Nephron progenitor cell (in vitro differentiated cells): ENCODE results near the gene RGS6.

Source experiments
- DNase-seq: peaks from one replicate; pipeline ENCODE4 v3.0.0; 2021
- H3K27ac Mint-ChIP-seq: 2 replicates; pipeline ENCODE4 v1.8.0; 2021; ENCODE audit warnings: mild to moderate bottlenecking, moderate library complexity, mixed read lengths
- H3K27me3 Mint-ChIP-seq: 2 replicates; pipeline ENCODE4 v1.8.0; 2021; ENCODE audit warnings: mild to moderate bottlenecking, low read depth, mixed read lengths; ENCODE audit not compliant: poor library complexity
- H3K36me3 Mint-ChIP-seq: 2 replicates; pipeline ENCODE4 v1.8.0; 2021; ENCODE audit warnings: low read depth, mixed read lengths
- H3K4me1 Mint-ChIP-seq: 2 replicates; pipeline ENCODE4 v1.8.0; 2021; ENCODE audit warnings: mixed read lengths
- H3K4me3 Mint-ChIP-seq: 2 replicates; pipeline ENCODE4 v1.8.0; 2021; ENCODE audit warnings: mild to moderate bottlenecking, moderate library complexity, mixed read lengths
- H3K9me3 Mint-ChIP-seq: 2 replicates; pipeline ENCODE4 v1.8.0; 2021; ENCODE audit warnings: mild to moderate bottlenecking, moderate library complexity, mixed read lengths
- TF ChIP-seq, protein P1 (sequence below): fragments of 200-600 bp; sonication (generic); IDR thresholded peaks from 2 replicates; pipeline ENCODE4 v1.5.0; 2021; ENCODE audit warnings: antibody characterized with exemption

RGS6 gene

DNA sequence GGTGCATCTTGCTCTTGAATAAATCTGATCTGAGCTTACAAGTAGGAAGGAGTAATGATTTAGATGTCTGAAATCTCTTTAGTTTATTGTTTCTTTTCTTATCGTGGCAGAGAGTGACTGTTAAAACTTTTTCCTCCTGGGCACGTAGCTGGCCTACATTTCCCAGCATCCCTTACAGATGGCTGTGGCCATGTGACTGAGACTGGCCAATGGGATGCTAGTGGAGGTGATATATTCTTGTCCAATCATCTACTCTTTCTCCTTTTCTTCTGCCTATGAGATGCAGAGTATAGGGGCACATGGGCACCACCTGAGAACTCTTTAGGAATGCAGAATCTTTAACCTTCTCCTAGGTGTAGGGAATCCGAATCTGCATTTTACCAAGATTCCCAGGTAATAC lies 237.3 kb downstream of the RGS6 start:
- Mint-ChIP-seq H3K9me3 (no peaks in the 10 kb centered on the region), H3K36me3 (no peaks in the 10 kb centered on the region)

DNA sequence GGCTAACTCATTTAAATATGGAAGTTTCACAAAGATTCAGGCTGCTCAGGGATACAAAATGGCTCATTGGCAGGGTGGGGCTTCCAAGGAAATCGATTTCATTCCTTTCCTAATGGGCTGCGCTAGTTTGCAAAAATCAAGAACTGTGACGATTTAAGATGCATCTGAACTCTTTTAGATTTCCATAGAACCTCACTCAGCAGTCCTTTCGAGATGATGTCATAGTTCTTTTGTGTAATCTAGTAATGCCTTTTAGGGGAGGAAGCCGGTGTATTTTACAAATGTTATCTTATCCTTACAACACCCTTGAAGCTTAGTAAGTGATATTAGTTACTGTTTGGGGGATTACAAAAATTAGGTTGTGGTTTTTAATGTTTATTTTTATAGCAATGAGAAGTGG lies 239.8 kb downstream of the RGS6 start:
- Mint-ChIP-seq H3K4me1 (no peaks in the 10 kb centered on the region), H3K27me3 (peaks cover 11% of the 10 kb centered on the region), H3K4me3 (no peak overlapping the region), H3K27ac (no peak overlapping the region), H3K9me3 (no peaks in the 10 kb centered on the region), H3K36me3 (no peaks in the 10 kb centered on the region)
- DNase-seq, result no peak
- TF ChIP-seq, protein P1, sequence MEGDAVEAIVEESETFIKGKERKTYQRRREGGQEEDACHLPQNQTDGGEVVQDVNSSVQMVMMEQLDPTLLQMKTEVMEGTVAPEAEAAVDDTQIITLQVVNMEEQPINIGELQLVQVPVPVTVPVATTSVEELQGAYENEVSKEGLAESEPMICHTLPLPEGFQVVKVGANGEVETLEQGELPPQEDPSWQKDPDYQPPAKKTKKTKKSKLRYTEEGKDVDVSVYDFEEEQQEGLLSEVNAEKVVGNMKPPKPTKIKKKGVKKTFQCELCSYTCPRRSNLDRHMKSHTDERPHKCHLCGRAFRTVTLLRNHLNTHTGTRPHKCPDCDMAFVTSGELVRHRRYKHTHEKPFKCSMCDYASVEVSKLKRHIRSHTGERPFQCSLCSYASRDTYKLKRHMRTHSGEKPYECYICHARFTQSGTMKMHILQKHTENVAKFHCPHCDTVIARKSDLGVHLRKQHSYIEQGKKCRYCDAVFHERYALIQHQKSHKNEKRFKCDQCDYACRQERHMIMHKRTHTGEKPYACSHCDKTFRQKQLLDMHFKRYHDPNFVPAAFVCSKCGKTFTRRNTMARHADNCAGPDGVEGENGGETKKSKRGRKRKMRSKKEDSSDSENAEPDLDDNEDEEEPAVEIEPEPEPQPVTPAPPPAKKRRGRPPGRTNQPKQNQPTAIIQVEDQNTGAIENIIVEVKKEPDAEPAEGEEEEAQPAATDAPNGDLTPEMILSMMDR, result no peak

More for the DNA sequence above, 237.3 kb downstream of the RGS6 start:
- Mint-ChIP-seq H3K27me3 (peaks cover 6% of the 10 kb centered on the region), H3K27ac (no peak overlapping the region), H3K4me3 (no peak overlapping the region), H3K4me1 (no peaks in the 10 kb centered on the region)
- TF ChIP-seq, protein P1, result no peak
- no peak for DNase-seq

DNA sequence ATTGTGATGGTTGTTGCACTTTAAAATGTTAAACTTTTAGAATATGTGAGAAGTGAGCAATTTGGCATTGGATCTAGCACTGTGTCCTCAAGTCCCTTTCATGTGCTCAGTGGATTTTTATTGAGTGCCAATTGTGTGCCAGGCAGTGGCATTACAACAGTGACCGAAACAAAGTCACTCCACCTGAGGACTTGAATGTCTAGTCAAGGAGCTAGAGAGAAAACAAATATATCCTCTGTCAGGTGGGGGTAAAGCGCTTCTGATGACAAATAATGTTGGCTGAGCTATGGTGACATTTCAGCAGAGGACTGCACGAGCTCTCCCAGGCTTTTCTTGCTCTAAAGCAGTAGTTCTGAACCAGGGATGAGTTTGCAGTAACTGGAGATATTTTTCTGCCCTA lies 240.4 kb downstream of the RGS6 start:
- no peak overlapping the region for H3K27ac Mint-ChIP-seq
- H3K4me3 Mint-ChIP-seq, result no peak overlapping the region
- TF ChIP-seq, protein P1, result no peak
- H3K4me1 Mint-ChIP-seq, result no peaks in the 10 kb centered on the region
- peaks cover 15% of the 10 kb centered on the region for H3K27me3 Mint-ChIP-seq
- H3K9me3 Mint-ChIP-seq, result no peaks in the 10 kb centered on the region
- no peaks in the 10 kb centered on the region for H3K36me3 Mint-ChIP-seq
- DNase-seq, result no peak

DNA sequence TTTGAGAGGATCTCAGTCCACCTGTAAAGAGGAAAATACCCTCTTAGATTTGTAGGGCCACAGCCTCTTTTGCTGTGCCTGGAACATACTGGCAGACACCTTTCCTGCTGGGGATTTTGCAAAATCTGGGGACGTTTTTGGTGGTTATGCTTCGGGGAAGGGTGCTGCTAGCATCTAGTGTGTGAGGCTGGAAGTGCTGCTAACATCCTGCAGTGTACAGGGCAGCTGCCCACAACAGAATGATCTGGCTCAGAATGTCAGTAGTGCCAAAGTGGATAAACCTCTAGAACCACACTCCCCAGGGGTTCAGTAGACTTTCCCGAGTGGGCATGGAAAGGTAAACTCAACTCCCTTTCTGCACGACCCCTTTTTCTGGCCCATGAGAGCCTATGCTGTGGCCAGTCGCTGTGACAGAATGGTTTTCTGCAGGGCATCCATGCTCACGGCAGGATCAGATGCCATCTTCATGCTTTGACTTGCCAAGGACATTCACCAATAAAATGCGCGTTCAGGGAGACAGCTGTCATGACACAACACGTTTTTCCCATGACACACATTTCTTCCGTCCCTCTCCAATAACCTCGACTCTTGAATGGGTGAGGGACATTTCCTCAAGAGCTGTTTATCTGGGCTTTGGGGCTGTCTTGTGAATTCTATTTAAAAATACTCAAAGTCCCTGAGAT lies 240.9 kb downstream of the RGS6 start:
- TF ChIP-seq, protein P1, result no peak
- Mint-ChIP-seq H3K36me3 (no peaks in the 10 kb centered on the region), H3K27ac (no peak overlapping the region)

DNA sequence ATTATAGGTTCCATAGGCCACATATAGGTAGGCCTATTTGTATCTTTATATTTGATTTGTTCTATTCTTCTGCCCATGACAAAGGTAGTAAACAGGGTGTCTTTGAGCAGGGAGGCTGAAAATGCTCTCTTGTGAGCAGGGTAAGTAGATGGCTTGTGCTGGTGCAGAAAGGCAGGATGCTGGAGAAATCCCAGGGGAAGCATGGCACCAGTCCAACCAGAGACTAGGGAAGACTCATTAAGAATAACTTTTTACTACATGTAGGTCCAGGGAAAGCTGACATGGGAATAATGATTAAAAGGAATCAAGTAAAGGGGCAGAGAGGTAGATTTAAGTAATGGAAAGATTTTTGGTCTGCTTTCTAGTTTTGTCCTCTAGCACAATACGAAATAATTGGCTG lies 245.0 kb downstream of the RGS6 start:
- DNase-seq, result no peak
- H3K27ac Mint-ChIP-seq, result no peak overlapping the region
- peaks cover 13% of the 10 kb centered on the region for H3K27me3 Mint-ChIP-seq
- no peaks in the 10 kb centered on the region for H3K4me1 Mint-ChIP-seq
- H3K9me3 Mint-ChIP-seq, result peaks cover 14% of the 10 kb centered on the region
- TF ChIP-seq, protein P1, result no peak
- no peak overlapping the region for H3K4me3 Mint-ChIP-seq
- no peaks in the 10 kb centered on the region for H3K36me3 Mint-ChIP-seq

More for the DNA sequence above, 240.9 kb downstream of the RGS6 start:
- H3K4me1 Mint-ChIP-seq, result no peaks in the 10 kb centered on the region
- H3K9me3 Mint-ChIP-seq, result no peaks in the 10 kb centered on the region
- H3K27me3 Mint-ChIP-seq, result peaks cover 16% of the 10 kb centered on the region
- DNase-seq, result no peak
- H3K4me3 Mint-ChIP-seq, result no peak overlapping the region

DNA sequence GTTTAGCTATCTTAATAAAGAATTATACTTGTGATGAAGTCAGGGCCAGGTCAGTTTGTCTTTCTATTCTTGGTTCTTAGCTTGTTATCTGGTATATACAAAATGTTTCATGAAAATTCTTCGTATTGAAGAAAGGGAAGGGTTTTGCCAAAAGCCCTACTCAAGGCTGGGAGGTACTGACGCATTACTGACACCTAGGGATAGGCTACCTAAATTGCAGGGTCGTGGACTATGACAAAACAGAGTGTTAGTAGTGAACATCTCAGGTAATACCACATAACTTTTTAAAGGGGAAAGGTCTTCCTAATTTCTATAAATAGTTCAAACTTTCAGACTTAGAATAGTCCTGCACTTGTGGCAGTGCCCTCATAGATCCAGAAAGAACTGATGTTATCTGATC lies 246.3 kb downstream of the RGS6 start:
- H3K27ac Mint-ChIP-seq, result no peak overlapping the region
- H3K4me3 Mint-ChIP-seq, result no peak overlapping the region
- no peaks in the 10 kb centered on the region for H3K4me1 Mint-ChIP-seq
- no peaks in the 10 kb centered on the region for H3K36me3 Mint-ChIP-seq
- H3K9me3 Mint-ChIP-seq, result peaks cover 14% of the 10 kb centered on the region
- TF ChIP-seq, protein P1, result no peak
- DNase-seq, result no peak
- H3K27me3 Mint-ChIP-seq, result peaks cover 13% of the 10 kb centered on the region
